Measurements from ENCODE around the gene SLC43A2.

- no peak for TF ChIP-seq USF2 (CRISPR knock-in tag; IDR thresholded peaks at IDR 0.05)
- no peak for TF ChIP-seq CTCF (IDR thresholded peaks at IDR 0.05)
- no peak for TF ChIP-seq NR1H2 (CRISPR knock-in tag; IDR thresholded peaks at IDR 0.05)
- TF ChIP-seq PRDM15 (CRISPR knock-in tag; IDR thresholded peaks at IDR 0.05), result no peak
- TF ChIP-seq FOXK1 (CRISPR knock-in tag; IDR thresholded peaks at IDR 0.05), result no peak
- no peak for TF ChIP-seq TEAD4 (CRISPR knock-in tag; IDR thresholded peaks at IDR 0.05)
- no peak for TF ChIP-seq NFATC4 (CRISPR knock-in tag; IDR thresholded peaks at IDR 0.05)
- no peak for TF ChIP-seq ZNF232 (CRISPR knock-in tag; IDR thresholded peaks at IDR 0.05)
- no peak for TF ChIP-seq ZNF416 (CRISPR knock-in tag; IDR thresholded peaks at IDR 0.05)
- TF ChIP-seq GABPB1 (CRISPR knock-in tag; IDR thresholded peaks at IDR 0.05), result no peak
- TF ChIP-seq ZMAT4 (CRISPR knock-in tag; IDR thresholded peaks at IDR 0.05), result no peak
- no peak for TF ChIP-seq SP1 (CRISPR knock-in tag; conservative IDR thresholded peaks at IDR 0.05)
- TF ChIP-seq MAX (CRISPR knock-in tag; IDR thresholded peaks at IDR 0.05), result no peak
- no peak for TF ChIP-seq SMAD3 (CRISPR knock-in tag; IDR thresholded peaks at IDR 0.05; ENCODE audit: borderline replicate concordance)
Observed at GRCh38 chr17:1577583-1578013, 51.0 kb downstream of the SLC43A2 start.
